ENCODE measurements around the gene UBN1.

Gene UBN1

DNA sequence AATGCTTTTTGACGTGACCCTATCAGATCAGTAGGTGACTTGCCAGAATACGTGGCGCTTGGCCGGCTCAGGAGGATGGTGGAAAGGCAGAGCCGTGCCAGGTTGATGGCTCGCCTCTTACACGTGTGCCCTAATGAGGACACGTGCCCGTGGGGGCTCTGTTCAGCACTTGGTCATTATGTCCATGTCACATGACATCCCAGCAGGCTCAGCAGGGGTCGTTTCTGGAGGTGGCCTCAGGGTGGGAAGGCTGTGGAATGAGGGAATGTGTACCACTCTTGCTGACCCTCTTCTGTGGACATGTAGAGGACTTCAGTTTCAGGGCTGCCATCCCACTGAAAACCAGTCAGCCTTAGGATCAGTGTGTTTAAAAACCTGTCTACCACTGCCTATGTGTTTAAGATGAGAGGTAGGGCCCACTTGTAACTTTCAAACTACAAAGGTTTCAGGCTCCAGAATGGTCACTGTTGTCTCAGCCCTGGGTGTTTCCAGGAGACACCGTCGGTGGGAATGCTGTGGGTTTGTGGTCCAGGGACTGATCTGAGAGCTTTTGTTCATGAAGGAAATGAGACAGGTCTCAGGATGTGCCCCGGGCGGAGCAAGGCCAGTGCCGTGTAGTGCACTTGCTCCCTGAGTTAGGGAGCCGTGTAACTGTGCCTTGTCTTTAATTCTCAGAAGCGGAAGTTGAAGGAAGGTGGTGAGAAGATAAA, 12.1 kb downstream of the UBN1 start:
- DNase-seq (ENCODE audit: low read depth): no peak

GRCh38 chr16:4859900-4860255, 12.6 kb downstream of the UBN1 start:
- no peak overlapping the region for H3K4me3 ChIP-seq (ENCODE audit: low read depth, low read length)
- DNase-seq (ENCODE audit: low read depth): no peak
- TF ChIP-seq, protein P1, sequence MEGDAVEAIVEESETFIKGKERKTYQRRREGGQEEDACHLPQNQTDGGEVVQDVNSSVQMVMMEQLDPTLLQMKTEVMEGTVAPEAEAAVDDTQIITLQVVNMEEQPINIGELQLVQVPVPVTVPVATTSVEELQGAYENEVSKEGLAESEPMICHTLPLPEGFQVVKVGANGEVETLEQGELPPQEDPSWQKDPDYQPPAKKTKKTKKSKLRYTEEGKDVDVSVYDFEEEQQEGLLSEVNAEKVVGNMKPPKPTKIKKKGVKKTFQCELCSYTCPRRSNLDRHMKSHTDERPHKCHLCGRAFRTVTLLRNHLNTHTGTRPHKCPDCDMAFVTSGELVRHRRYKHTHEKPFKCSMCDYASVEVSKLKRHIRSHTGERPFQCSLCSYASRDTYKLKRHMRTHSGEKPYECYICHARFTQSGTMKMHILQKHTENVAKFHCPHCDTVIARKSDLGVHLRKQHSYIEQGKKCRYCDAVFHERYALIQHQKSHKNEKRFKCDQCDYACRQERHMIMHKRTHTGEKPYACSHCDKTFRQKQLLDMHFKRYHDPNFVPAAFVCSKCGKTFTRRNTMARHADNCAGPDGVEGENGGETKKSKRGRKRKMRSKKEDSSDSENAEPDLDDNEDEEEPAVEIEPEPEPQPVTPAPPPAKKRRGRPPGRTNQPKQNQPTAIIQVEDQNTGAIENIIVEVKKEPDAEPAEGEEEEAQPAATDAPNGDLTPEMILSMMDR (IDR thresholded peaks at IDR 0.05; ENCODE audit: insufficient read depth, low read depth, low read length, missing control alignments): no peak

More for the DNA sequence above, 12.1 kb downstream of the UBN1 start:
- no peak overlapping the region for H3K4me3 ChIP-seq (ENCODE audit: low read depth, low read length)
- TF ChIP-seq, protein P1 (IDR thresholded peaks at IDR 0.05; ENCODE audit: insufficient read depth, low read depth, low read length, missing control alignments): no peak

DNA sequence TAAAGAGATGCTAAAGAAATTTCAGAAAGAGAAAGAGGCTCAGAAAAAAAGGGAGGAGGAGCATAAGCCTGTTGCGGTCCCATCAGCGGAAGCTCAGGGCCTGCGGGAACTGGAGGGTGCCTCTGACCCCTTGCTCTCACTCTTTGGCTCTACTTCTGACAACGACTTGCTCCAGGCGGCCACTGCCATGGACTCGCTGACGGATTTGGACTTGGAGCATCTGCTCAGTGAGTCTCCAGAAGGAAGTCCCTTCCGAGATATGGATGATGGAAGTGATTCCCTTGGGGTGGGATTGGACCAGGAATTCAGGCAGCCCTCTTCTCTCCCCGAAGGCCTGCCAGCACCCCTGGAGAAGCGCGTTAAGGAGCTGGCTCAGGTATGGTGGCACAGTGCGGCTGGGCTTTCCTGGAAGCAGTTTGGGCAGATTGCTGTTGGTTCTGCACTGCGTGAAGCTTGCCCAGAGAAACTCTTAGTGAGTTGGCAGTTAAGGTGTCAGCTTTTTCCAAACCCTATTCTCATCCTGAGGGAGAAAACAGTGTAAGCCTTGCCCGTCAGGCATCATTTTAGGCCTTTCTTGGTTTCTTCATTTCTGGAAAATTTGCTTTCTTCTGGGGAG, 13.6 kb downstream of the UBN1 start:
- no peak overlapping the region for H3K4me3 ChIP-seq (ENCODE audit: low read depth, low read length)
- DNase-seq (ENCODE audit: low read depth): no peak
- TF ChIP-seq, protein P1 (IDR thresholded peaks at IDR 0.05; ENCODE audit: insufficient read depth, low read depth, low read length, missing control alignments): no peak

- DNase-seq (ENCODE audit: low read depth): no peak
- H3K4me3 ChIP-seq (ENCODE audit: low read depth, low read length): no peak overlapping the region
- TF ChIP-seq, protein P1 (IDR thresholded peaks at IDR 0.05; ENCODE audit: insufficient read depth, low read depth, low read length, missing control alignments): no peak
Measured at GRCh38 chr16:4862639-4863038, 15.4 kb downstream of the UBN1 start.

DNA sequence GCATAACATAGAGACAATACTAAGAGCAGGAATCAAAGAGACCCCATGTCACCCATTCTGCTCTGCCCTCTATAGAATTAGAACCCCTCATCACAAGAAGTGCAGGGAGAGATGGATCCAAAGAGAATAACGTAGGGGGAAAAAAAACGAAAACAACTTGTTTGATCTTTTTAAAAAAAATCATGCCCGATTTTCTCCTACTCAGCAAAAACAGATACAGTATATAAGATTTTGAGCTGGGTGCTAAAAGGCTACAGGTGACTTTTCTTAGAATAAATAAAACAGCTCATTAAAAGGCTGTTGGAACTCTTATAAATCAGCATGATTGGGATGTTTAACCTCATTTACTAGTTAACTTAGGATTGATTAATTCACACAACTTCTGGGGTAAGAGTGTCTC, 17.4 kb downstream of the UBN1 start:
- TF ChIP-seq, protein P1 (IDR thresholded peaks at IDR 0.05; ENCODE audit: insufficient read depth, low read depth, low read length, missing control alignments): no peak
- no peak for DNase-seq (ENCODE audit: low read depth)
- H3K4me3 ChIP-seq (ENCODE audit: low read depth, low read length): no peak overlapping the region

- TF ChIP-seq, protein P1 (IDR thresholded peaks at IDR 0.05; ENCODE audit: insufficient read depth, low read depth, low read length, missing control alignments): no peak
- DNase-seq (ENCODE audit: low read depth): no peak
- no peak overlapping the region for H3K4me3 ChIP-seq (ENCODE audit: low read depth, low read length)
Measured at GRCh38 chr16:4865231-4865860, 18.1 kb downstream of the UBN1 start.

Measured in GM12865 (cell line).